ENCODE measurements around the gene NT5DC3.

- TF ChIP-seq MAX (IDR thresholded peaks at IDR 0.05) (no peak), CTCF (CRISPR knock-in tag; IDR thresholded peaks at IDR 0.05) (no peak), EZH2 (conservative IDR thresholded peaks at IDR 0.05; ENCODE audit: low read depth, low read length) (no peak), YY1 (IDR thresholded peaks at IDR 0.05; ENCODE audit: insufficient read depth, insufficient replicate concordance, low read depth, low read length) (no peak), SRF (IDR thresholded peaks at IDR 0.05; ENCODE audit: low read depth, low read length) (no peak), REST (IDR thresholded peaks at IDR 0.05; ENCODE audit: borderline replicate concordance in 1 of 2, low read depth in 1 of 2, low read length in 2 of 2) (no peak), HCFC1 (IDR thresholded peaks at IDR 0.05; ENCODE audit: low read depth, low read length) (no peak), ETS1 (CRISPR knock-in tag; IDR thresholded peaks at IDR 0.05) (no peak), KDM4B (CRISPR knock-in tag; IDR thresholded peaks at IDR 0.05) (no peak), RCOR2 (CRISPR knock-in tag; IDR thresholded peaks at IDR 0.05) (no peak), SIN3A (IDR thresholded peaks at IDR 0.05; ENCODE audit: borderline replicate concordance, low read depth, low read length) (no peak)
Measured at GRCh38 chr12:103780992-103781391, 60.0 kb downstream of the NT5DC3 start.

Measured in HepG2 (cell line).